Activated CD4-positive, alpha-beta T cell treated with anti-CD3 and anti-CD28 coated beads for 1 hour (primary cell): Measurements from ENCODE around the gene RBM15.

Experiments used
- DNase-seq: peaks from one replicate; pipeline ENCODE4 v3.0.0-alpha.2; 2020

The RBM15 gene

DNA sequence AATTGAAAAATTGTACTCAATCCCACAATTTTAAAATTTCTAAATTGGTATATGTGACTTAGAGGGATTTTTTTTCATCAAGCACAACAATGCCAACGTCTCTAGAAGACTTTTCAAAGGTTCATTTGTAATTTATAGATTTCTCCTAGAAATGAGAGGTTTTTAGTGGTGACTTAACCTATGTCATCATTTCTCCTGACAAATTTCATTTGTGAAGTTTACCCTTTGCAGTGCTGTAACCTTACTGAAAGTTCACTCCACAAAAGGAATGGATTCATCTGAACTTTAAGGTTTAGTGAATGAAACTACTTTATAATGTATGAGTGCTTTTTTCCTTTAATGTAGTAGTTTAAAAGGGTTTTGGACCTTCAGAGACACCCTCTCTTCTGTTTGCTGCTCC is 16.1 kb downstream of the RBM15 start:
- no peak for DNase-seq

DNA sequence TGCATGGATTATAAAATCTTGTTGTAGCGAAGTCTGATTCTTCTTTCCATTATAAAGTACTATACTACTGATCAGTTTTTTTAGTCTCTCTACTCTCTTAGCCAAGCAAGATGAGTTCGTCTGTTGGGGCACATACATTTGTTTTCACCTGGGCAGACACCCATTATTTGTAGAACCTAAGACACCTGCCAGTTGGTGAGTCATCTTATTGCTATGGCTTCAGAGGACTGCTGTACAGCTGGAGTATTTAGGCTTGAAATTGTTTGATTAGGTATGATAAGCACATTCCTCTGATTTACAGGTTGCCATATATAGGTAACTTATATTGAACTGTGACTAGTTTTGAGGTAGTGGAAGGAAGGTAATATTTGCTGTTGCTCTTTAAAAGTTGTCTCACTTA is 17.2 kb downstream of the RBM15 start:
- DNase-seq: no peak

DNA sequence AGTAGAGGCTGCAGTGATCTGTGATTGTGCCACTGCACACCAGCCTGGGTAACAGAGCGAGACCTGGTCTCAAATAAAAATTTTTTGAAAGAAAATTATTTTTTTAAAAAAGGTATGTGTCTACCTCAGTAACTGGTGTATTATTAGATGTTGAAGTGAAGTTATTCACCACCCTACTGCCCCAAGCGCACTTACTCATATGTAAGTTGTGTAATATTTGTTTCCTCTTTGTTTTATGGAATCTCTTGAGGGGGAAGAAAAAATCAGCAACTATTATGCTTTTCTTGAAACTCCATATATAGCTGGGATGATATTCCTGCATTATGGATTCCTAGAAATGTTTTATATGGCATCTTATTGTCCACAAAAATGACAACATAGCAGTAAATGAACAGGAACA is 21.3 kb downstream of the RBM15 start:
- DNase-seq: no peak

DNA sequence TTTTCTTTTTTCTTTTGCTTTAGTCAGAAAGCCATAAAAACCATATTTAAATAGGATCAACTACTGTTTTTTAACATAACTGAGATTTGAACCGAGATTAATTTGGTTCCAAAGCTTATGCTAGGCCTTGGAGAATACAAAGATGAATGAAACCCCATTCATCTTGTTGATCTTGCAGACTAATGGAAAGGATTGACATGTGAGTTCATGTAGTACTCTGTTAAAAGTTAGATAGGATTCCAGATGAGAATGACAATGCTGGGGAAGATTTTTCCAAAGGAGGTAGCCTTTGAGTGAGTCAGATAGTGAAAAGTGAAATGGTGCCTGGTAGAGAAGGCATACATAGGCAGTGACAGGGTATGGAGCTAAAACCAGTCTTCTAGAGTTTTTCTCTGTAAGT is 22.7 kb downstream of the RBM15 start:
- DNase-seq: no peak

DNA sequence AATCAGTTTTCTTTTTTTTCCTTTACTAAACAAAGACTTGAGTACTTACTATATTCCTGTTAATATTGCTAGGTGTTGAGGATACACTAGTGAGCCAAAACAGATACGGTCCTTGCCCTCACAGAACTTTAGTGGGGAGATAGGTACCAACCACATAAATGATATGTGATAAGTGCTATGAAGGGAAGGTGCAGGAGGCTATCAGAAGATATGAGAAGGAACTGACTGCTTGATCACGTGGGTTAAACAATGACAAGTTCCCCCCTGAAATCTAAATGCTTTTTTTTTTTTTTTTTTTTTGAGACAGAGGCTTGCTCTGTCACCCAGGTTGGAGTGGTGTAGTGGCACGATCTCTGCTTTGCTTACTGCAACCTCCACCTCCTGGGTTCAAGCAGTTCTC is 25.0 kb downstream of the RBM15 start:
- DNase-seq: no peak

- no peak for DNase-seq
These were observed 31.6 kb downstream of the RBM15 start for GRCh38 chr1:110370827-110371226.

GRCh38 chr1:110375490-110375889 is 36.3 kb downstream of the RBM15 start:
- no peak for DNase-seq

- DNase-seq: no peak
These were observed 41.6 kb downstream of the RBM15 start for GRCh38 chr1:110380672-110381283.

GRCh38 chr1:110383251-110383990 is 44.2 kb downstream of the RBM15 start:
- no peak for DNase-seq

GRCh38 chr1:110384581-110385321 is 45.6 kb downstream of the RBM15 start:
- DNase-seq: no peak

GRCh38 chr1:110385369-110385768 is 46.2 kb downstream of the RBM15 start:
- no peak for DNase-seq

DNA sequence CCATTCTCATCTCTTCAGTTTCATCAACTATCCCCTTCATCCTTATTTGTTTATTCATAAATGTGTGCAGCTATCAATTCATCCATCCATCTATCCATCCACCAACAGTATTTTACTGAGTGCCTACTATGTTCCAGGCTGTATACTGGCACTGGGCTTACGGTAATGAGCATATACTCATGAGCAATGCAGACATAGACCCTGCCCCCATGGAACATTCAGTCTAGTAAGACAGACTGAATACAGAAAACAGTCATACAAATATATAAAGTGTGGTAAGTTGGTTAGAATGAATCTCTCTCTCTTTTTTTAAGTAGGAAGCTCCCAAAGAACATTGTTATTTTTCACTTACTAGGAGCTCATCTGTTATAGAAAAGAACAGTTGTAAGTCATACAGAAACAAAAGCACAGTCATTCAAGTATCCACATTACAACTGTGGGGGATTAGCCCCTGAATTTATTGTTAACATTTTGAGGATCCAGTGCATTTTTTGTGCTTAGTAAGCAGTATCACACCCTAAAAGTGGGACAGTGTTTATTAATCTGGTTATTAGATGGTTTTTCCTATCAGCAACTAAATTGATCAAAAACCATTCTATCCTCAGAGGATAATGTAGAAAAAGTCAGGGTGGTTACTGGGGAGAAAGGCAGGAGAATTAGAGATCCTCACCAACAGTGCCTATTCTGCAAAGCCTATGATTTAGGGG is 48.0 kb downstream of the RBM15 start:
- no peak for DNase-seq

GRCh38 chr1:110390096-110390495 is 50.9 kb downstream of the RBM15 start:
- no peak for DNase-seq

DNA sequence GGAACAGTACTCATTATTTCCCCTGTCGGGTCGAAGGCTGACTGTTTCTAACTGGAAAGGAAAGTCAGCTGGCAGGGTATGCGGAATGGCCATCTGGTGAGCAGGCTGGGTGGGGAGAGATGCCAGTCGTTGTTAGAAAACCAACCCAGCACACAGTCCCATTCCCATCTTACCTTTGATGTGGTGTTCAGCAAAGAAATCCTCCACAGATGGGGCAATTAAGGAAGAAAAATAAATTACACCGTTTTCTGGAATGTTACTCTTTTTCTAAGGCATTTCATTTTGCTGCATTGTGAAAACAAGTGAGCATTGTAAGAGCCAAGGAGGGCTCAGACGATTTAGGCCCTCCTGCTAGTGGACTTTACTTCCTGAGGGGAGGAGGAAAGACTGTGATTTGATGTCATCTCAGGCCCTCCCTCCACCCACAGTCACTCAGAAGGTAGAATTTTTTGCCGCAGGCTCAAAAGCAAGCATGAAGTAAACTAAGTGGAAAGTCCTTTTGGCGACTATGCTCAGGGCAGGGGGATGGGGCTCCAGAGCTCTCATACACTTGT is 51.6 kb downstream of the RBM15 start, which contains the start of gene SLC16A4:
Gene SLC16A4, minus strand, starts transcription at position 335 of the 554 bp plus-strand sequence. CDS start 1,703 bp downstream, outside the sequence.
- DNase-seq: no peak

GRCh38 chr1:110393286-110393685 is 54.1 kb downstream of the RBM15 start:
- no peak for DNase-seq

GRCh38 chr1:110393691-110394492 is 54.7 kb downstream of the RBM15 start:
- DNase-seq: no peak

DNA sequence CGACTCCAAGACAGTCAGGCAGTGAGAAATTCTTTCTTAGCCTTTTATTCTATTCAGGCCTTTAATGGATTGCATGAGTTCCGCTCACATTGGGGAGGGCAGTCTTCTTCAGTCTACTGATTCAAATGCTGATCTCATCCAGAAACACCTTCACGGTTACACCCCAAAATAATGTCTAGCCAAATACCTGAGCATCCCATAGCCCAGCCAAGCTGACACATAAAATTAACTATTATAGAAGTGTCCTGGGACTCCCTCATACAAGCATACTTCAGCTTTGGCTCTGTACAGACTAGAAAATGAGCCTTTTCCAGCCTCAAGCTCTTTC is 55.3 kb downstream of the RBM15 start:
- DNase-seq: no peak
